ENCODE results near the gene MTFMT.

Gene MTFMT

DNA sequence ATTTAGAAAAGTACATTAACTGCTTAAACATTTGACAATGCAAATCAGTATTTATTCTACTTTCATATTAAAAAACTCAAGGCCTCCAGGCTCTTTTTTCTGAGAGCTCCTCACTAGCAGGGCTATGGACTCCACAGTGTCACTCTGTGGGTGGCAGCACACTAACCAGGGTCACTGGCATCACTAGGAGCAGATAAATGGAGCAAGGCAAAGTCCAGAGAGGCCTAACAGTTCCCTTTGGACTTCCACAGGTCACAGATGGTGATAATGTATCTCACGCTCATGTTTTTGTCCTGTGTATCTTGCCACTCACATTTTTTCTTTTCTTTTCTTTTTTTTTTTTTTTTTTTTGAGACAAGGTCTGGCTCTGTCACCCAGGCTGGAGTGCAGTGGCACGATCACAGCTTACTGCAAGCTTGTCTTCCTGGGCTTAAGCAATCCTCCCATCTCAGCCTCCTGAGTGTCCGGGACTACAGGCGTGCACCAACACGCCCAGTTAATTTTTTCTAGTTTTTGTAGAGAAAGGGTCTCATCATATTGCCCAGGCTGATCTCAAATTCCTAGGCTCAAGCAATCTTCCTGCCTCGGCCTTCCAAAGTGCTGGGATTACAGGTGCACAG is 47.5 kb downstream of the MTFMT start:
- no peak for DNase-seq

DNA sequence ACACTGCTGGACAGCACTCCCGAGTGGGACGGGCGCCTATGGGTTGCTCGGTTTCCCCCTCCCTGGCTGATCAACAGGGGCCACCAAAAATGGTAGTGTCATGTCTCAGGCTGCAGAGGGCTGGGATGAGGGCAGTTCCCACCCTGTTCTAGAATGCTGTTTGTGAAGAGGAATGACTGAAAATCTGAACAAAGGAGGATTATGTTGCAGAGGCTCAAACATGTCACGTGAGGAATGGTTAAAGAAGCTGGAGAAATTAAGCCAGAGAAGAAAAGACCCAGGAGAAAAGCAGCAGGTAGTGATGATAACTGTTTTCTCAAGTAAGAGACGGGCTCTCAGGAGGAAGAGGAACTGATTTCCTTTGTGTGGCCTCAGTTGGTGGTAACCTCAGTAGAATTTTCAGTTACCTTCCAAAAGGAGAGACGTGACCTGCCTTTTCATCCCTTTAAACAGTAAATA is 50.2 kb downstream of the MTFMT start:
- no peak for DNase-seq

DNA sequence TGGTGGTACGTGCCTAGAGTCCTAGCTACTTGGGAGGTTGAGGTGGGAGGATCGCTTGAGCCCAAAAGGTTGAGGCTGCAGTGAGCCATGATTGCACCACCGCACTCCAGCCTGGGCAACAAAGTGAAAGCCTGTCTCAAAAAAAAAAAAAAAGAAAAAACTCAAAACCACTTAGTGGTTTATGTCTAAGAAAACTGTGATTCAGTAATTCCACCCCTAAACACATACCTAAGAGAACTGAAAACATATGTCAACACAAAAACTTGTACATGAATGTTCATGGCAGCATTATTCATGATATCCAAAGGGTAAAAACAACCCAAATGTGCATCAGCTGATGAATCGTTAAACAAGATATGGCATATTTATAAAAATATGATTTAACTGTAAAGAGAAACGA is 54.0 kb downstream of the MTFMT start:
- DNase-seq, result no peak

DNA sequence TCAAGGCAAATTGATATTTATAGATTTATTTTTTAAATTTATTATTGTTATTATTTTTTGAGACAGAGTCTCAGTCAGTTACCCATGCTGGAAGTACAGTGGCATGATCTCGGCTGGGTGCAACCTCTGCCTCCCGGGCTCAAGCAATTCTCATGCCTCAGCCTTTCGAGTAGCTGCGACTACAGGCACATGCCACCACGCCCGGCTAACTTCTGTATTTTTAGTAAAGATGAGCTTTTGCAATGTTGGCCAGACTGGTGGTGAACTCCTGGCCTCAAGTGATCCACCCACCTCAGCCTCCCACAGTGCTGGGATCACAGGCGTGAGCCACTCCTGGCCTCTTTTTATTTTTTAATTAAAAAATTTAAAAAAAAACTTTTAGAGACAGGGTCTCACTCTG is 58.7 kb downstream of the MTFMT start:
- DNase-seq, result no peak

DNA sequence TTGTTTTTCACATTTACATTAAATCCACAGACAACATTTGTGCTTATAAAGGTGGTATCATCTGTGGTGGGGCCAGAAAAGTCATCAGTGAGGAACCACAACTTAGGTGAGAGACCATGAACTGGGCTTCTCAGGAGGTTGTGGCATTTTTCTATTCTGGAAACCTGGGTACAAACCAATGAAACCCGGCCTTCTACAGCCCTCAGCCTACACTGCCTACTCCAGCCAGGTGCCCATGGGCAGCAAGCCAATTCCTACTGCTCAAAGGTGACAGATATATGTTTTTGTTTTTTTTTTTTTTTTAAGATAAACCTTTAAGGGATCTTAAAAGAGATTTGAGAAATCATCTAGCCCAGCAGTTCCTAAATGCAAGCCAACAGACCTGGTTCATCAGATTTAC is 60.0 kb downstream of the MTFMT start:
- no peak for DNase-seq

DNA sequence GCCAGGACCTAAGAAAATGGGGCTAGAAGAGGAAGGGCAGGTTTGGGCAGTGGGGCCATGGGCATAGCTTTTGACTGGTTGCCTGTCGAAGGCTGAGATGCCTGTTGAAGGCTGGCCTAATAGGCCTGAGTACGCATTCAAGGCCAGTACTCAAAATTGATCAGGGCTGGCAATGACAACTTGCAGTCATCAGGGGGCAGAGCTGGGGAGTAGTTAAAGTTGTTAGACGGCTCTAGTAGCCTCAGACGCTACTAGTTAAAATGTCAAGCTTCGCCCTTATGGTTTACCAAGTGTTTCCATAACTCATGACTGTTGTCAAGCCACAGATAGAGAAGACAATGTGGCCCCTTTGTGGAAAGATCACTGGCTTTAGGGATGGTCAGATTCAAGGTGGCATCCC is 68.4 kb downstream of the MTFMT start:
- DNase-seq, result no peak

DNA sequence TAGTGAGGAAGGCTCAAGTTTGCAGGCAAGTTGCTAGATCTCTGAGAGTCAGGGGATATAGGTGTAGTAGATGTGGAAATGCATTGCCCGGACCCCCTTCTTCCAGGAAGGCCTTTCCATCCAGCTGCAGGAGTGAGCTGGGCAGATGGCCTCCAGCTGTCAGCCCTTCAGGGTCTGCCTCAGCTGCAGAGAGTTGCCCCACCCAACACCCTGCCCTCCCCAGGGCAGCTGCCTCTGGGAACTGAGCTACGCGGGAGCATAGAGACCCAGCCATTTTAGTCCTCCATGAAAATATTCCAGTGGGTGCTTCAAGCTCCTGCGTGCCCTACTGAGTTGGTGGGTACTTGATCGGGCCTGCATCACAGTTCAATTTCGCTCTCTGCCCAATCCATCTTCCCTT is 69.3 kb downstream of the MTFMT start:
- DNase-seq, result no peak

DNA sequence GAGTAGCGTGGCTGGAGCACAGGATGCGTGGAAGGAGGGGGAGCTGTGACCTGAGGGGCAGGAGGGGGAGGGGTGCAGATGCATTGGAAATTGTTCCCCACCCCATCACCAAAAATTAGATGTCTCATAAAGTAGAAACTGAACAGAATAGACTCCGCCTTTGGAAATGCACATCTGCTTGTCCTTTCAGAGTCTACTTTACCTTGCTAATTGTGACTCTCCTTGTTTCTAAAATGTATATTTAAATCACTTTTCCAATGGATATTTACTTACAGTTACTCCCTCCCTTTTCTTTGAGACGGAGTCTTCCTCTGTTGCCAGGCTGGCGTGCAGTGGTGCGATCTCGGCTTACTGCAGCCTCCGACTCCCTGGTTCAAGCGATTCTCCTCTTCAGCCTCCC is 70.3 kb downstream of the MTFMT start:
- DNase-seq, result no peak

DNA sequence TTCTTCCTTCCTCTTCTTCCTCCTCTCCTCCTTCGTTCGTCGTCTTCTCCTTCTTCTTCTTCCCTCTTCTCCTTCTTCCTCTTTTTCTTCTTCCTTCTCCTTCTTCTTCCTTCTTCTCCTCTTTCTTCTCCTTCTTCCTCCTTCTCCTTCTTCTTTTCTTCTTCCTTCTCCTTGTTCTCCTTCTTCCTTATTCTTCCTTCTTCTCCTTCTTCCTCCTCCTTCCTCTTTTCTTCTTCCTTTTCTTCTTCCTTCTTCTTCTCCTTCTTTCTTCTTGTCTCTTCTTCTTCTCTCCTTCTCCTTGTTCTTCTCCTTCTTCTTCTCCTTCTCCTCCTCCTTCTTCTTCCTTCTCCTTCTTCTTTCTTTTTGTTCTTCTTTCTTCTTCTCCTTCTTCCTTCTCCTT is 75.0 kb downstream of the MTFMT start:
- no peak for DNase-seq

DNA sequence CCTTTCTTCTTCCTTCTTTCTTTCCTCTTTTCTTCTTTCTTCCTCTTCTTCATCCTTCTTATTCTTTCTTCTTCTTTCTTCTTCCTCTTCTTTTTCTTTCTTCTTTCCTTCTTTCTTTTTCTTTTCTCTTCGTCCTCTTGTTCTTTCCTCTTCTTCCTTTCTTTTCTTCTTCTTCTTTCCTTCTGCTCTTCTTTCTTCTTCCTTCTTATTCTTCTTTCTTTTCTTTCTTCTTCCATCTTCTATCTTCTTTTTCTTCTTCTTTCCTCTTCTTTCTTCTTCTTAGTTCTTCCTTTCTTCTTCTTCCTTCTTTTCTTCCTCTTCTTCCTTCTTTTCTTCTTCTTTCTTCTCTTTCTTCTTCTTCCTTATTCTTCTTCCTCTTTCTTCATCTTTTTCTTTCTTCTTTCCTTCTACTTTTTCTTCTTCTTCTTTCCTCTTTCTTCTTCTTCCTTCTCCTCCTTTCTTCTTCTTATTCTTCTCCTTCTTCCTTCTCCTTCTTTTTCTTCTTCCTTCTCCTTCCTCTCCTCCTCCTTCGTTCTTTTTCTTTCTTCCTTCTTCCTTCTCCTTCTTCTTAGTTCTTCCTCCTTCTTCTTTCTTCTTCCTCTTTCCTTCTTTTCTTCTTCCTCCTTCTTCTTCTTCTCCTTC is 77.5 kb downstream of the MTFMT start:
- DNase-seq, result no peak

All from right hindlimb (tissue), 1 donor.